ENCODE data around the gene KLK13.

DNA sequence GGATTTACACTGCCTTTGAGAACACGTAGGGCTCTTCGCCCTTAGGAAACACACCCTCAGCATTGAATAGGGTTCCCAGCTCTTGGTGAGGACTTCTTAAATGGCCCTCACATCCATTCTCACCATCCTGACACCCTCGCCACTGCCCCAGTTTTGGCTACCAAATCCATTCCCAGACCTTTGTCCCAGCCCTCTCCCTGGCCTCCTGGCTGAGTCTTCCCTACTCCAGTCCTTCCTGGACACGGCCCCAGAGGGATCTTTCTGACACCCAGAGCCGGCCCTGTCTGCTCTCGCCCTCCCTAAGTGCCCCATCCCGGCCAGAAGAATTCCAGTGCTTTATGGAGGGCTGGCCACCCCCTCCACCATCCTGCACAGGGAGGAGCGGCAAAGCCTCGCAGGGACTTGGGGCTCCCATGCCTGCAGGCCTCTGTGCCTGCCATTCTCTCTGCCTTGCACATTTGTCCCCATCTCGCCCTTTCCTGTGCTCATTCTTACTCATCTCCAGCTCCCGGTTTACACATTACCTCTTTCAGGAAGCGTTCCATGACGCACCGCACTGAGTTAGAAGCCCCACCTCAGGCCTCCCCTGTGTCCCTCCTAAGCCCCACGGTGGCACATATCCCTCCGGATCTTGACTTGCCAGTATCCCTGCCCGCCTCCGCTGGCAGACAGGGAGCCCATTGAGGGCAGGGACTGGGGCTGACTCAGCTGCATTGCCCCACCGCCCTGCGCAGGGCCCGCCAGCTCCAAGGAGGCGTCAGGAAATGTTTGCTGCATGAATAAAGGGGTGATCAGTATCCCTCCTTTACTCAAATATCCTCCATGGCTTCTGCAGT is 28.8 kb upstream of the KLK13 start:
- TF ChIP-seq, protein P1, sequence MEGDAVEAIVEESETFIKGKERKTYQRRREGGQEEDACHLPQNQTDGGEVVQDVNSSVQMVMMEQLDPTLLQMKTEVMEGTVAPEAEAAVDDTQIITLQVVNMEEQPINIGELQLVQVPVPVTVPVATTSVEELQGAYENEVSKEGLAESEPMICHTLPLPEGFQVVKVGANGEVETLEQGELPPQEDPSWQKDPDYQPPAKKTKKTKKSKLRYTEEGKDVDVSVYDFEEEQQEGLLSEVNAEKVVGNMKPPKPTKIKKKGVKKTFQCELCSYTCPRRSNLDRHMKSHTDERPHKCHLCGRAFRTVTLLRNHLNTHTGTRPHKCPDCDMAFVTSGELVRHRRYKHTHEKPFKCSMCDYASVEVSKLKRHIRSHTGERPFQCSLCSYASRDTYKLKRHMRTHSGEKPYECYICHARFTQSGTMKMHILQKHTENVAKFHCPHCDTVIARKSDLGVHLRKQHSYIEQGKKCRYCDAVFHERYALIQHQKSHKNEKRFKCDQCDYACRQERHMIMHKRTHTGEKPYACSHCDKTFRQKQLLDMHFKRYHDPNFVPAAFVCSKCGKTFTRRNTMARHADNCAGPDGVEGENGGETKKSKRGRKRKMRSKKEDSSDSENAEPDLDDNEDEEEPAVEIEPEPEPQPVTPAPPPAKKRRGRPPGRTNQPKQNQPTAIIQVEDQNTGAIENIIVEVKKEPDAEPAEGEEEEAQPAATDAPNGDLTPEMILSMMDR (IDR thresholded peaks at IDR 0.05): no peak
- TF ChIP-seq POLR2A (IDR thresholded peaks at IDR 0.05) (no peak), EP300 (IDR thresholded peaks at IDR 0.05) (no peak)

All from tibial nerve (tissue), 4 donors.